ENCODE results near the gene TLE5. TPM values are rescaled to one million over a fixed set of nuclear protein-coding genes. Genes with fewer than 3 reads are reported as not detected.

Gene TLE5
- polyA plus RNA-seq, 1 donor from 2014 or later: 153 TPM

- Histone ChIP-seq H3K27ac (ENCODE audit: low read length) (no peak overlapping the region), H3K9me3 (ENCODE audit: low read length) (no peaks in the 10 kb centered on the region), H3K4me3 (ENCODE audit: low read length) (no peak overlapping the region), H4K20me1 (ENCODE audit: insufficient read depth) (no peaks in the 10 kb centered on the region), H3F3A (ENCODE audit: insufficient read depth, low read length, poor library complexity, severe bottlenecking) (no peaks in the 10 kb centered on the region), H3K79me2 (replicated peaks; ENCODE audit: insufficient read depth, low read length) (no peaks in the 10 kb centered on the region), H3K27me3 (ENCODE audit: insufficient read depth, low read depth, low read length) (no peaks in the 10 kb centered on the region), H3K9ac (ENCODE audit: low read length) (no peak overlapping the region), H3K36me3 (ENCODE audit: insufficient read depth, low read length) (no peaks in the 10 kb centered on the region), H2AFZ (ENCODE audit: low read depth, low read length) (no peak overlapping the region), H3K9me2 (ENCODE audit: insufficient read depth, low read length) (no peaks in the 10 kb centered on the region), H3K4me2 (ENCODE audit: low read length) (no peak overlapping the region)
- TF ChIP-seq MXI1 (conservative IDR thresholded peaks at IDR 0.05; ENCODE audit: poor library complexity, severe bottlenecking) (no peak), POLR2AphosphoS5 (IDR thresholded peaks at IDR 0.05) (no peak), RAD21 (conservative IDR thresholded peaks at IDR 0.05) (no peak), SMC3 (conservative IDR thresholded peaks at IDR 0.05; ENCODE audit: poor library complexity) (no peak), EZH2 (IDR thresholded peaks at IDR 0.05; ENCODE audit: borderline replicate concordance, insufficient read depth, low read length, poor library complexity, severe bottlenecking) (no peak), EP300 (conservative IDR thresholded peaks at IDR 0.05; ENCODE audit: poor library complexity, severe bottlenecking) (no peak), CTCF (IDR thresholded peaks at IDR 0.05; ENCODE audit: poor library complexity, severe bottlenecking) (no peak), REST (IDR thresholded peaks at IDR 0.05; ENCODE audit: borderline replicate concordance) (no peak), TAF1 (IDR thresholded peaks at IDR 0.05; ENCODE audit: low read depth) (no peak)
These were observed 25.5 kb upstream of the TLE5 start for GRCh38 chr19:3087769-3088168.

- Histone ChIP-seq H3K27ac (ENCODE audit: low read length) (no peak overlapping the region), H3K79me2 (replicated peaks; ENCODE audit: insufficient read depth, low read length) (no peaks in the 10 kb centered on the region), H2AFZ (ENCODE audit: low read depth, low read length) (no peak overlapping the region), H3K9ac (ENCODE audit: low read length) (no peak overlapping the region), H3F3A (ENCODE audit: insufficient read depth, low read length, poor library complexity, severe bottlenecking) (no peaks in the 10 kb centered on the region), H3K4me2 (ENCODE audit: low read length) (no peak overlapping the region), H3K36me3 (ENCODE audit: insufficient read depth, low read length) (no peaks in the 10 kb centered on the region), H3K27me3 (ENCODE audit: insufficient read depth, low read depth, low read length) (no peaks in the 10 kb centered on the region), H3K4me3 (ENCODE audit: low read length) (no peak overlapping the region), H3K9me3 (ENCODE audit: low read length) (no peaks in the 10 kb centered on the region), H3K9me2 (ENCODE audit: insufficient read depth, low read length) (no peaks in the 10 kb centered on the region), H4K20me1 (ENCODE audit: insufficient read depth) (no peaks in the 10 kb centered on the region)
- TF ChIP-seq RAD21 (conservative IDR thresholded peaks at IDR 0.05) (no peak), EP300 (conservative IDR thresholded peaks at IDR 0.05; ENCODE audit: poor library complexity, severe bottlenecking) (no peak), EZH2 (IDR thresholded peaks at IDR 0.05; ENCODE audit: borderline replicate concordance, insufficient read depth, low read length, poor library complexity, severe bottlenecking) (no peak), CTCF (IDR thresholded peaks at IDR 0.05; ENCODE audit: poor library complexity, severe bottlenecking) (no peak), REST (IDR thresholded peaks at IDR 0.05; ENCODE audit: borderline replicate concordance) (no peak), TAF1 (IDR thresholded peaks at IDR 0.05; ENCODE audit: low read depth) (no peak), MXI1 (conservative IDR thresholded peaks at IDR 0.05; ENCODE audit: poor library complexity, severe bottlenecking) (no peak), POLR2AphosphoS5 (IDR thresholded peaks at IDR 0.05) (no peak), SMC3 (conservative IDR thresholded peaks at IDR 0.05; ENCODE audit: poor library complexity) (no peak)
These were observed 22.6 kb upstream of the TLE5 start for GRCh38 chr19:3084943-3085342.
